IPS-20b (cell line): ENCODE data around the gene SF1.
"Not testable (repeated sequence)": the region's sequence is repeated elsewhere in the genome, so short reads cannot be mapped to it uniquely, and the experiment has no call there.

Source experiments
- H3K27ac ChIP-seq: one replicate; pipeline ENCODE4 v1.5.1; 2013; ENCODE audit warnings: low read length
- H3K27me3 ChIP-seq: 2 replicates; pipeline ENCODE4 v1.6.1; 2013; ENCODE audit warnings: mild to moderate bottlenecking, low read length, inconsistent platforms; ENCODE audit not compliant: insufficient read depth
- H3K36me3 ChIP-seq: 2 replicates; pipeline ENCODE4 v1.6.1; 2013; ENCODE audit warnings: low read depth, mild to moderate bottlenecking, inconsistent platforms, low read length, moderate library complexity; ENCODE audit not compliant: insufficient read depth
- H3K4me1 ChIP-seq: 2 replicates; pipeline ENCODE4 v1.6.1; 2013; ENCODE audit warnings: mild to moderate bottlenecking, control low read depth, inconsistent platforms, low read length, moderate library complexity; ENCODE audit not compliant: insufficient read depth
- H3K4me3 ChIP-seq: 2 replicates; pipeline ENCODE4 v1.5.1; 2013; ENCODE audit warnings: mild to moderate bottlenecking, low read length, inconsistent platforms
- H3K9ac ChIP-seq: 2 replicates; pipeline ENCODE4 v1.6.1; 2013; ENCODE audit warnings: low read depth, mild to moderate bottlenecking, inconsistent platforms, low read length, moderate library complexity
- H3K9me3 ChIP-seq: 2 replicates; pipeline ENCODE4 v1.6.1; 2013; ENCODE audit warnings: mild to moderate bottlenecking, low read depth, low read length, inconsistent platforms; ENCODE audit not compliant: insufficient read depth

SF1 gene

DNA sequence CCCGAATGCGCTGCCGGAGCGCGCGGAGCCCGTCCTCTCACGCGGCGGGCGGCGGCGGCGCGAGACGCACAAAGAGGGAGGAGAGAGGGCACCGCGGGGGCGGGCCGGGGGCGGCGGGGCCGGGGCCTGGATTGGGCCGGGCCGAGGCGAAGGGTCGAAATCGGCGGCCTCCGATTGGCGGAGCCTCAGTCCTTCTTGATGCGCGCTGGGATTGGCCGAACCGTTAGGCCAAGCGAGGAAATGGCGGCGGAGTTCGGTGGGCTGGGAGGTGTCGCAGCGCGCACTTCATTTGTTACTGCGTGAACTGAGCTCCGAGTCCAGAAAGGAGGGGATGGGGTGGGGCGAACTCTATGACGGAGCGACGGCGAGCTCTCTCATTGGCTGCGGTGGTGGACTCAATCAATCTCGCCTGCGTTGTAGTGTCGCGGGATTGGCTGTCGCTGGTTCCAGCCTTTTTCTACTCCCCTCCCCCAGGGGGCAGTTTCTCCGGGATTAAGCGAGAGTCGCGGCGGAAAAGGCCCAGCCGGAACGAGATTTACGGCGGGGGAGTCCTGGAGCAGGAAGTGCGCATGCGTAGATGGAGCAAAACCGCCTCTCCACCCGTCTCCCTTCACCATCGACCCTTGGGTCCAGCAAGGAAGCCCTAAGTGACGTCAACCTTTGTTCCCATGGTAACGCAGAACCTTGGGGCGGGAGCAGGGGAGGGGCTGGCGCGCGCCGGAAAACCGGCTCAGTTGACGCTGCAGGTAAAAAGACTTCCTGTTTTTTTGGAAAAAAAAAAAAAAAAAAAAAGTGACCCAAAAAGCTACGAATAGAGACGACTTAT lies at the start of gene SF1:
Gene SF1, minus strand, starts transcription at position 70 of the 826 bp plus-strand sequence. CDS start 150 bp downstream, outside the sequence.
- H3K36me3 ChIP-seq: peaks cover 38% of the 10 kb centered on the region
- peak within 1 kb of the TSS; percentile 100 for H3K4me3 ChIP-seq
- H3K27me3 ChIP-seq: no peaks in the 10 kb centered on the region
- H3K27ac ChIP-seq: peak within 1 kb of the TSS; percentile 89
- peak within 1 kb of the TSS; percentile 88 for H3K9ac ChIP-seq
- H3K4me1 ChIP-seq: peaks cover 14% of the 10 kb centered on the region
- H3K9me3 ChIP-seq: no peaks in the 10 kb centered on the region

- H3K27me3 ChIP-seq: no peaks in the 10 kb centered on the region
- no peak overlapping the region for H3K9ac ChIP-seq
- no peak overlapping the region for H3K27ac ChIP-seq
- no peaks in the 10 kb centered on the region for H3K9me3 ChIP-seq
- H3K4me3 ChIP-seq: no peak overlapping the region
- no peaks in the 10 kb centered on the region for H3K4me1 ChIP-seq
- H3K36me3 ChIP-seq: peaks cover 8% of the 10 kb centered on the region; the same call in 1 of the 2 replicates
Observed at GRCh38 chr11:64827451-64827839, 49.1 kb upstream of the SF1 start.

- Histone ChIP-seq H3K36me3 (peaks cover 8% of the 10 kb centered on the region; the same call in 1 of the 2 replicates), H3K4me1 (no peaks in the 10 kb centered on the region), H3K9me3 (no peaks in the 10 kb centered on the region), H3K27me3 (no peaks in the 10 kb centered on the region), H3K27ac (no peak overlapping the region), H3K9ac (no peak overlapping the region), H3K4me3 (no peak overlapping the region)
Observed at GRCh38 chr11:64826578-64827450, 48.5 kb upstream of the SF1 start.

GRCh38 chr11:64826062-64826461 lies 47.7 kb upstream of the SF1 start:
- Histone ChIP-seq H3K4me3 (no peak overlapping the region), H3K27ac (no peak overlapping the region), H3K9me3 (no peaks in the 10 kb centered on the region), H3K4me1 (no peaks in the 10 kb centered on the region), H3K36me3 (peaks cover 8% of the 10 kb centered on the region; the same call in 1 of the 2 replicates), H3K27me3 (no peaks in the 10 kb centered on the region), H3K9ac (no peak overlapping the region)

- Histone ChIP-seq H3K9me3 (no peaks in the 10 kb centered on the region), H3K4me3 (no peak overlapping the region), H3K27ac (no peak overlapping the region), H3K9ac (no peak overlapping the region), H3K36me3 (no peaks in the 10 kb centered on the region), H3K4me1 (no peaks in the 10 kb centered on the region), H3K27me3 (no peaks in the 10 kb centered on the region)
Observed at GRCh38 chr11:64823568-64824119, 45.3 kb upstream of the SF1 start.

DNA sequence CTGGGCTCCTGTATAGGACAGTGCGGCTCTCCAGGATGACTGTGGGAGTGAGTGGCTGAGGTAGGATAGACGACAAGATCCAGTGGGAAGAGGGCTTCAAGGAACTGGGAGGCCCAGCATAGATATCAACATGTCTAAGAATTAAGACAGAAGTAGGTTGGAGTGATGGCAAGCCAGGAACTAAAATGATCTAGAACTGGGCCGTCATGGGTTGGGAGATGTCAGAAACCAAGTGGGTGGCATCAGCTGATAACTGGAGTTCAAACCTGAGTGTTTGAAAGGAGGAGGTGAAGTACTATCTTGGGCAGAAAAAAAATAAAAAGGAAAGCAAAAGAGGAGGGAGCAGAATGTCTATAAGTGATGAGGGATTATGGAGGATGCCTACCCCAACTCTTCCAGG lies 39.1 kb upstream of the SF1 start:
- Histone ChIP-seq H3K36me3 (no peaks in the 10 kb centered on the region), H3K4me3 (no peak overlapping the region), H3K27ac (no peak overlapping the region), H3K4me1 (no peaks in the 10 kb centered on the region), H3K27me3 (no peaks in the 10 kb centered on the region), H3K9ac (no peak overlapping the region), H3K9me3 (no peaks in the 10 kb centered on the region)

GRCh38 chr11:64815433-64815832 lies 37.1 kb upstream of the SF1 start:
- H3K36me3 ChIP-seq, H3K9me3 ChIP-seq, H3K4me3 ChIP-seq, H3K9ac ChIP-seq, H3K27me3 ChIP-seq, H3K27ac ChIP-seq, H3K4me1 ChIP-seq: not testable (repeated sequence)

GRCh38 chr11:64814712-64815187 lies 36.4 kb upstream of the SF1 start:
- Histone ChIP-seq H3K9me3 (no peaks in the 10 kb centered on the region), H3K27me3 (no peaks in the 10 kb centered on the region), H3K4me1 (no peaks in the 10 kb centered on the region), H3K9ac (no peak overlapping the region), H3K27ac (no peak overlapping the region), H3K36me3 (no peaks in the 10 kb centered on the region), H3K4me3 (no peak overlapping the region)

DNA sequence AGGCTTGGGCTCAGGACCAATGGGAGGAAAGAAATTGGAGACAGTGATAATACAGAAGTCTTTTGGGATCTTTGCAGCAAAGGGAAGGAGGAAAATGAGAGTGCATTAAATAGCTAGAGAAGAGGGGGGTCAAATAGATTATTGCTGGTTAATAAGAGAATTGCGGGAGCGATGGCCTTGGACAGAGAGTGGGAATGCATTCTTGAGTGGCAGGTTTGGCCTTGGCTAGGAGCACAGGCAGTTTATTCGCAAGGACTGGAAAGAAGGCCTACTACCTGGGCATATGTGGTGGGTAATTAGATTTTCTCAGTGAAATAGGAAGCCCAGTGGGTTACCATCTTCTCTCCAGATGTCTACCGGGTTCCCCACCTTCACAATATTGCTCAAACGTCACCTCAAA lies 35.5 kb upstream of the SF1 start:
- no peaks in the 10 kb centered on the region for H3K36me3 ChIP-seq
- no peaks in the 10 kb centered on the region for H3K27me3 ChIP-seq
- peaks cover 6% of the 10 kb centered on the region; the same call in 1 of the 2 replicates for H3K4me1 ChIP-seq
- H3K9me3 ChIP-seq: no peaks in the 10 kb centered on the region
- H3K9ac ChIP-seq: no peak overlapping the region
- H3K4me3 ChIP-seq: no peak overlapping the region
- H3K27ac ChIP-seq: no peak overlapping the region

DNA sequence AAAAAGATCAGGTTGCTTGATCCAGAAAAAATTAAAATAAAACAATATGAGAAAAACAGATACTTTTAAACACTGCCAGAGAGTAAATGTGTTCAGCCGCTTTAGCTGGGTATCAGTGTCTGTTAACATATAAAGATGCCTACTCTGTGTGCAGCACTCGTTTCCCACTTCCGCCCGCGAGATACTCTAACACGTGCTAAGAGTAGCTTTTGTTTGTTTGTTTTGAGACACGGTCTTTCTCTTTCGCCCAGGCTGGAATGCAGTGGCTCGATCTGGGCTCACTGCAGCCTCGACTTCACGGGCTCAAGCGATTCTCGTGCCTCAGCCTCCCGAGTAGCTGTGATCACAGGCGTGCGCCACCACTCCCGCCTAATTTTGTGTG lies 32.5 kb upstream of the SF1 start:
- Histone ChIP-seq H3K36me3 (peaks cover 24% of the 10 kb centered on the region), H3K9me3 (no peaks in the 10 kb centered on the region), H3K4me3 (peak overlapping the region; percentile 67), H3K27ac (no peak overlapping the region), H3K9ac (no peak overlapping the region), H3K27me3 (no peaks in the 10 kb centered on the region), H3K4me1 (peaks cover 6% of the 10 kb centered on the region; the same call in 1 of the 2 replicates)

DNA sequence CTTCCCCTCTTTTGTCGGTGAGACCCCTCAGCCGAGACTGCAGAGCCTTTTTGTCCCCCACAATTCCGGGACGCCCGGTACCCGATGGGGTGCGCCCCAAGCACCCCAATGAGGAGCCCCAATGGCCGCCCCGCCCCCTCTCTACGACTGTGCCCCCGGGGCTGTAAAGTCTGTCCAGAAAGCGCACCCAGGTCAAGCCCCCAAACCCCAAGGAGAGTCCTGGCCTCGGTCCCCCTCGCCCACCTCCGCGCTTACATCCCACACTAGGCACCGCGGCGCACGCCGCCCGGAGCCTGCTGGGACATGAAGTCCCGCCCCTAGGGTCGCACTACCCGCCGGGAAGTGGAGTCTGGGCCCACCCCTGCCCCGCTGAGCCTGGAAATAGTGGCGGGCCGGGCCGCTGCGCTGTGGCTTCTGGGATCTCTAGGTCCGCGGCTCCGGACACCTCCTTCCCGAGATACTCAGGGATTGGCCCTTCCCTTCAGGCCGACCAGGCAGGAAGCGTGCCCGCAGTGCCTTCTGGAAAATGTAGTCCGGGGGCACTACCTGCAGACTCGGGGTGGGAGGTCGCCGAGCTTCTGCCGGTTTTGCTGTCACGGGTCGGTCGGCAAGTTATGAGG lies 32.0 kb upstream of the SF1 start, which contains the start of gene MEN1:
Gene MEN1, minus strand, starts transcription at position 281 of the 620 bp plus-strand sequence. CDS start 442 bp downstream, outside the sequence.
- Histone ChIP-seq H3K4me1 (peaks cover 6% of the 10 kb centered on the region; the same call in 1 of the 2 replicates), H3K27ac (no peak within 1 kb of the TSS), H3K36me3 (peaks cover 29% of the 10 kb centered on the region), H3K9me3 (no peaks in the 10 kb centered on the region), H3K9ac (peak within 1 kb of the TSS; percentile 77; the same call in 1 of the 2 replicates), H3K4me3 (peak within 1 kb of the TSS; percentile 91), H3K27me3 (no peaks in the 10 kb centered on the region)
